ENCODE measurements around the gene ANKRD23.
"Not testable (repeated sequence)": the region's sequence is repeated elsewhere in the genome, so short reads cannot be mapped to it uniquely, and the experiment has no call there.

ANKRD23 gene

GRCh38 chr2:96866149-96866548 is 22.3 kb upstream of the ANKRD23 start:
- no peak for DNase-seq (ENCODE audit: low read depth)
- TF ChIP-seq, protein P1, sequence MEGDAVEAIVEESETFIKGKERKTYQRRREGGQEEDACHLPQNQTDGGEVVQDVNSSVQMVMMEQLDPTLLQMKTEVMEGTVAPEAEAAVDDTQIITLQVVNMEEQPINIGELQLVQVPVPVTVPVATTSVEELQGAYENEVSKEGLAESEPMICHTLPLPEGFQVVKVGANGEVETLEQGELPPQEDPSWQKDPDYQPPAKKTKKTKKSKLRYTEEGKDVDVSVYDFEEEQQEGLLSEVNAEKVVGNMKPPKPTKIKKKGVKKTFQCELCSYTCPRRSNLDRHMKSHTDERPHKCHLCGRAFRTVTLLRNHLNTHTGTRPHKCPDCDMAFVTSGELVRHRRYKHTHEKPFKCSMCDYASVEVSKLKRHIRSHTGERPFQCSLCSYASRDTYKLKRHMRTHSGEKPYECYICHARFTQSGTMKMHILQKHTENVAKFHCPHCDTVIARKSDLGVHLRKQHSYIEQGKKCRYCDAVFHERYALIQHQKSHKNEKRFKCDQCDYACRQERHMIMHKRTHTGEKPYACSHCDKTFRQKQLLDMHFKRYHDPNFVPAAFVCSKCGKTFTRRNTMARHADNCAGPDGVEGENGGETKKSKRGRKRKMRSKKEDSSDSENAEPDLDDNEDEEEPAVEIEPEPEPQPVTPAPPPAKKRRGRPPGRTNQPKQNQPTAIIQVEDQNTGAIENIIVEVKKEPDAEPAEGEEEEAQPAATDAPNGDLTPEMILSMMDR (IDR thresholded peaks at IDR 0.05; ENCODE audit: low read depth, low read length), result no peak
- TF ChIP-seq POLR2A (IDR thresholded peaks at IDR 0.05; ENCODE audit: extremely low read depth, insufficient read length) (no peak), MYC (IDR thresholded peaks at IDR 0.05; ENCODE audit: low read depth, low read length) (no peak)
- TF ChIP-seq, protein P2, sequence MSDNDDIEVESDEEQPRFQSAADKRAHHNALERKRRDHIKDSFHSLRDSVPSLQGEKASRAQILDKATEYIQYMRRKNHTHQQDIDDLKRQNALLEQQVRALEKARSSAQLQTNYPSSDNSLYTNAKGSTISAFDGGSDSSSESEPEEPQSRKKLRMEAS (IDR thresholded peaks at IDR 0.05; ENCODE audit: low read depth, low read length), result no peak
- H3K4me3 ChIP-seq (ENCODE audit: low read depth, low read length), result no peak overlapping the region

DNA sequence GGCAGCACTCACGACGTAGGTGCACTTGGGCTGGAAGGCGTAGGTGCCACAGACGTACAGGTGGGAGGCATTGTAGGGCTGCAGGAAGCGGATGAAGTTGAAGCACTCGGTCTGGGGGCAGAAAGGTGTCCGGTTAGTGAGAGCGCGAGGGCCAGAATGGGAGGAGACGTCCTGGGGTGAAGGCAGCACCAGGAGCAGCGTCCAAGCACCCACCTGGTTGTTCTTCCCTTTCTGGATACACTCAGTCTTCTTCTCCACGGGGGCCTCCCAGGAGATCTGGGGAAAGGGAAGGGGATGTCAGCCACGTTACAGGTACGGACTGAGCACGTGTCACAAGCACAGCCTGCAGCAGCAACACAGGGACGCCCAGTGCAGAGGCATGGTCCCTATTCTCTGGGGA is 21.8 kb upstream of the ANKRD23 start:
- TF ChIP-seq, protein P2 (IDR thresholded peaks at IDR 0.05; ENCODE audit: low read depth, low read length), result no peak
- TF ChIP-seq POLR2A (IDR thresholded peaks at IDR 0.05; ENCODE audit: extremely low read depth, insufficient read length) (no peak), MYC (IDR thresholded peaks at IDR 0.05; ENCODE audit: low read depth, low read length) (no peak)
- TF ChIP-seq, protein P1 (IDR thresholded peaks at IDR 0.05; ENCODE audit: low read depth, low read length), result no peak
- H3K4me3 ChIP-seq (ENCODE audit: low read depth, low read length), result no peak overlapping the region

GRCh38 chr2:96864343-96865091 is 20.7 kb upstream of the ANKRD23 start:
- no peak for TF ChIP-seq POLR2A (IDR thresholded peaks at IDR 0.05; ENCODE audit: extremely low read depth, insufficient read length)
- TF ChIP-seq, protein P2 (IDR thresholded peaks at IDR 0.05; ENCODE audit: low read depth, low read length), result no peak
- TF ChIP-seq MYC (IDR thresholded peaks at IDR 0.05; ENCODE audit: low read depth, low read length), result no peak
- TF ChIP-seq, protein P1 (IDR thresholded peaks at IDR 0.05; ENCODE audit: low read depth, low read length), result no peak
- no peak overlapping the region for H3K4me3 ChIP-seq (ENCODE audit: low read depth, low read length)
- no peak for DNase-seq (ENCODE audit: low read depth)

More for the DNA sequence above, 21.8 kb upstream of the ANKRD23 start:
- DNase-seq (ENCODE audit: low read depth), result no peak

GRCh38 chr2:96863575-96864342 is 19.9 kb upstream of the ANKRD23 start:
- no peak overlapping the region for H3K4me3 ChIP-seq (ENCODE audit: low read depth, low read length)
- TF ChIP-seq, protein P1 (IDR thresholded peaks at IDR 0.05; ENCODE audit: low read depth, low read length), result no peak
- TF ChIP-seq, protein P2 (IDR thresholded peaks at IDR 0.05; ENCODE audit: low read depth, low read length), result no peak
- no peak for TF ChIP-seq POLR2A (IDR thresholded peaks at IDR 0.05; ENCODE audit: extremely low read depth, insufficient read length)
- TF ChIP-seq MYC (IDR thresholded peaks at IDR 0.05; ENCODE audit: low read depth, low read length), result no peak
- no peak for DNase-seq (ENCODE audit: low read depth)

GRCh38 chr2:96863056-96863455 is 19.2 kb upstream of the ANKRD23 start:
- H3K4me3 ChIP-seq (ENCODE audit: low read depth, low read length); DNase-seq (ENCODE audit: low read depth): not testable (repeated sequence)

DNA sequence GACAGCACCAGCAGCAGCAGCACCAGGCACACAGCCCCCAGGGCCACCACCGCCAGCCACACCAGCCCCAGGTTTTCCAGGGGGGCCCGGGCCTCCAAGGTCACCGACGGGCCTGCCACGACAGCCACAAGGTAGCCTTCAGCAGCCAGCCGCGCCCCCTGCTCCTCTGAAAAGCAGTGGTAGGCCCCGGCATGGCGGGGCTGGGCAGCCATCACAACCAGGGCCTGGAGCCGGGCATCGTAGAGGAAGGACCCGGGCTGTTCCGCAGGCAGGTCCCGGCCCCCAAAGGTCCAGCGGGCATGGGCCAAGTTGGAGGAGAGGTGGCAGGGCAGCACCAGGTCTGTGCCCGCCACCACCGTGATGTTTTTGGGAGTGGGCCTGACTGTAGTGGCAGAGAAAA is 17.3 kb upstream of the ANKRD23 start:
- TF ChIP-seq, protein P2 (IDR thresholded peaks at IDR 0.05; ENCODE audit: low read depth, low read length), result no peak
- TF ChIP-seq, protein P1 (IDR thresholded peaks at IDR 0.05; ENCODE audit: low read depth, low read length), result no peak
- TF ChIP-seq MYC (IDR thresholded peaks at IDR 0.05; ENCODE audit: low read depth, low read length), result no peak
- no peak for TF ChIP-seq POLR2A (IDR thresholded peaks at IDR 0.05; ENCODE audit: extremely low read depth, insufficient read length)
- no peak overlapping the region for H3K4me3 ChIP-seq (ENCODE audit: low read depth, low read length)
- DNase-seq (ENCODE audit: low read depth), result no peak
